Peyer's patch (tissue), 4 donors: Measurements from ENCODE around the gene LEKR1.

ENCODE experiments used
- POLR2A ChIP-seq, 2 donors: fragments of 450-650 bp; IDR thresholded peaks; one replicate each; pipeline ENCODE4 v1.5.1; 2017; ENCODE audit warnings: antibody characterized with exemption in 2 of 2, mild to moderate bottlenecking in 2 of 2, moderate library complexity in 2 of 2
- TF ChIP-seq, protein P1 (sequence below), 6 experiments: fragments of 450-650 bp in 4 of 6; fragments of 200-600 bp in 2 of 6; sonication (generic) in 1 of 6; IDR thresholded peaks; one replicate each; pipeline ENCODE4 v1.5.1; 2017 to 2019; ENCODE audit warnings: antibody characterized with exemption in 6 of 6, mild to moderate bottlenecking in 3 of 6, moderate library complexity in 1 of 6

DNA sequence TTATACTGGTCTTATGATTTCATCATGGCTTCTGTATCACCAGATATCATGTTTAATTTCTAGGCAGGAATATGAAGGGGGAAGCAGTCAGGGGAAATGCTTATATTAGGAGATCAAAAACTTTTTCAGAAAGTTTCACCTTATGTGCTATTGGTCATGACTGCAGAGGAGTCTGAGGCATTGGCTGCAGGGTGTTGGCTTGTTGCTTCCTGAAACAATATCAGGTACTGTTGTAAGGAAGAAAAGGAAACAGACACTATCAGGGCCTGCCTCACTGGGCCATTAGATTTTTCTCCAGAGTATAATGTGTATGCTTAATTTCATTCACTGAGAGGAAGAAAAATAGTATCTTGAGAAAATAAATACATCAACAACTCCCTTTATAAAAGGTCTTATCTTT lies 34.7 kb downstream of the LEKR1 start:
- TF ChIP-seq, protein P1, sequence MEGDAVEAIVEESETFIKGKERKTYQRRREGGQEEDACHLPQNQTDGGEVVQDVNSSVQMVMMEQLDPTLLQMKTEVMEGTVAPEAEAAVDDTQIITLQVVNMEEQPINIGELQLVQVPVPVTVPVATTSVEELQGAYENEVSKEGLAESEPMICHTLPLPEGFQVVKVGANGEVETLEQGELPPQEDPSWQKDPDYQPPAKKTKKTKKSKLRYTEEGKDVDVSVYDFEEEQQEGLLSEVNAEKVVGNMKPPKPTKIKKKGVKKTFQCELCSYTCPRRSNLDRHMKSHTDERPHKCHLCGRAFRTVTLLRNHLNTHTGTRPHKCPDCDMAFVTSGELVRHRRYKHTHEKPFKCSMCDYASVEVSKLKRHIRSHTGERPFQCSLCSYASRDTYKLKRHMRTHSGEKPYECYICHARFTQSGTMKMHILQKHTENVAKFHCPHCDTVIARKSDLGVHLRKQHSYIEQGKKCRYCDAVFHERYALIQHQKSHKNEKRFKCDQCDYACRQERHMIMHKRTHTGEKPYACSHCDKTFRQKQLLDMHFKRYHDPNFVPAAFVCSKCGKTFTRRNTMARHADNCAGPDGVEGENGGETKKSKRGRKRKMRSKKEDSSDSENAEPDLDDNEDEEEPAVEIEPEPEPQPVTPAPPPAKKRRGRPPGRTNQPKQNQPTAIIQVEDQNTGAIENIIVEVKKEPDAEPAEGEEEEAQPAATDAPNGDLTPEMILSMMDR (IDR thresholded peaks at IDR 0.05): no peak
- no peak for TF ChIP-seq POLR2A (IDR thresholded peaks at IDR 0.05)
